ENCODE measurements around the gene SIVA1. TPM values are rescaled to one million over a fixed set of nuclear protein-coding genes. Genes with fewer than 3 reads are reported as not detected.

The SIVA1 gene
- total and polyA plus RNA-seq, 2 of the 4 experiments (the other 2 are of a cell fraction): 166 to 184 TPM

DNA sequence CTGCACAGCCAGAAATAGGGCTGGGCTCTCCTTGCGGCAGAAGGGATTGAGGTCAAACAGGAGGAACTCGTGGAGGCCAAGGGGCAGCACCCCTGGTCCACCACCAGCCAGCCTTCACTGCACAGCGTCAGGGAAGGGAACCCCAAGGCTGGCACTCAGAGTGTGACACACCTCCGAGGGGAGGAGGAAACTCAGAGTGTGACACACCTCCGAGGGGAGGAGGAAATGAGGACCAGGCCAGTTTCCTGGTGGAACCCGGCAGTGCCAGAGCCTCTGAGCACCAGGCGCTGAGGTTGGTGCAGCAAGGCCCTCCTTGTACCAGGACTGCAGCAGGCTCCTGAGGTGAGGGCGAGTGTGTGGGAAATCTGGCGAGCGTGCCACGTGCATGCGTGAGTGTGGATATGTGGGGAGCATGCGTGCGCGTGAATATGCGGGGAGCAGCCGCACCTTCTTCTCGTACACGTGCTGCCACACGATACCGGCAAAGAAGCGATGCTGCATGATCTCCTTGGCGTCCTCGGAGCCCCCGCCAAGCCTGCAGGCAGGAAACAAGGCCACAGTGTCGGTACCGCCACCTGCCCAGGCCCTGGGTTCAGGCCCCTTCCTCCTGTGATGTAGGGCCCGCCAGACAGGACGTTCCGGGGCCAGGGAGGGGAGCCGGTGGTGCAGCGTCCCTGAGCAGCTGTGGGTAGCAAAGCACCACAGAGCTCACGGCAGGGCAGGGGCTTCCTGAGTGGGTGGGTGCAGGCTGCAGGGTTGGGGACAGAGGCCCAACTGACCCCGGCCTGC lies 19.2 kb downstream of the SIVA1 start:
- H3K36me3 ChIP-seq (ENCODE audit: control insufficient read depth, insufficient read depth, low read length): peaks cover 59% of the 10 kb centered on the region
- H3K9ac ChIP-seq (ENCODE audit: low read depth, low read length): no peak overlapping the region
- no peak overlapping the region for H3K4ac ChIP-seq (ENCODE audit: low read depth, low read length)
- intact Hi-C loops (cut with micrococcal nuclease): no loop called here
- dilution Hi-C loops (cut with HindIII; ENCODE audit: low sequenced_read_pairs, unreplicated experiment): no loop called here
- 100% methylated on average over 5 of the region's 34 CpGs; no CpG with 5 or more reads in 1 of the 2 experiments for WGBS, 2 experiments (ENCODE audit: extremely low coverage in 2 of 2, insufficient read length in 1 of 2)
- no peak overlapping the region for H3K14ac ChIP-seq (replicated peaks; ENCODE audit: low read depth, low read length)
- H3K4me3 ChIP-seq (ENCODE audit: insufficient read depth, low read depth, low read length): no peak overlapping the region
- in situ Hi-C loops (cut with MboI; ENCODE audit: low sequenced_read_pairs): no loop called here
- peaks cover 5% of the 10 kb centered on the region for H3K4me1 ChIP-seq (ENCODE audit: control insufficient read depth, insufficient read depth, low read length)
- ATAC-seq (ENCODE audit: low read depth) (no peak), DNase-seq (no peak)
- no peak overlapping the region for H4K8ac ChIP-seq (ENCODE audit: low read depth in 2 of 2, low read length in 2 of 2)
- H2AFZ ChIP-seq (replicated peaks; ENCODE audit: low read length, poor library complexity): no peak overlapping the region
- H3K9me1 ChIP-seq (ENCODE audit: insufficient read depth, low read length): no peaks in the 10 kb centered on the region
- no TSS peak for BruUV-seq (replicated peaks)
- no peak overlapping the region for H3K4me2 ChIP-seq (ENCODE audit: low read depth, low read length)
- H4K5ac ChIP-seq (ENCODE audit: low read depth, low read length): no peak overlapping the region
- H3K9me3 ChIP-seq (ENCODE audit: control insufficient read depth, insufficient read depth, low read length): no peaks in the 10 kb centered on the region; the same call in 1 of the 2 replicates
- no peak overlapping the region for H2AK9ac ChIP-seq (replicated peaks; ENCODE audit: low read depth, low read length, poor library complexity)
- no peak overlapping the region for H3K56ac ChIP-seq (ENCODE audit: extremely low read depth, insufficient read depth, low read length)
- no peak overlapping the region for H2BK120ac ChIP-seq (ENCODE audit: low read depth, low read length)
- ChIA-PET CTCF (no interaction called here), POLR2A (ENCODE audit: unreplicated experiment) (no interaction called here)
- no peak overlapping the region for H3K27ac ChIP-seq (ENCODE audit: insufficient read depth, low read length)
- H4K91ac ChIP-seq (ENCODE audit: insufficient read depth, low read depth, low read length): no peak overlapping the region
- H2BK15ac ChIP-seq (ENCODE audit: low read depth, low read length): no peak overlapping the region
- H3K23ac ChIP-seq (ENCODE audit: low read depth, low read length): no peak overlapping the region
- H2BK20ac ChIP-seq (ENCODE audit: low read depth, low read length): no peak overlapping the region
- H2BK5ac ChIP-seq (ENCODE audit: low read depth, low read length, poor library complexity, severe bottlenecking): no peak overlapping the region
- H3K27me3 ChIP-seq (ENCODE audit: control insufficient read depth, insufficient read depth, low read length): no peaks in the 10 kb centered on the region
- peaks cover 29% of the 10 kb centered on the region for H4K20me1 ChIP-seq (ENCODE audit: insufficient read depth, low read length)
- no peak overlapping the region for H3K18ac ChIP-seq (ENCODE audit: low read depth, low read length)
- H3K79me1 ChIP-seq (ENCODE audit: low read depth in 1 of 2, low read length in 2 of 2): peaks cover 4 to 20% of the 10 kb centered on the region in 2 experiments
- H2AK5ac ChIP-seq (ENCODE audit: low read depth, low read length): no peak overlapping the region
- no peak for TF ChIP-seq CEBPB (IDR thresholded peaks at IDR 0.05; ENCODE audit: low read depth, low read length)
- no peak for TF ChIP-seq MXI1 (IDR thresholded peaks at IDR 0.05; ENCODE audit: borderline replicate concordance, low read depth, low read length)
- no peak for TF ChIP-seq NFE2L2 (IDR thresholded peaks at IDR 0.05; ENCODE audit: low read depth, low read length)
- TF ChIP-seq, protein P1, sequence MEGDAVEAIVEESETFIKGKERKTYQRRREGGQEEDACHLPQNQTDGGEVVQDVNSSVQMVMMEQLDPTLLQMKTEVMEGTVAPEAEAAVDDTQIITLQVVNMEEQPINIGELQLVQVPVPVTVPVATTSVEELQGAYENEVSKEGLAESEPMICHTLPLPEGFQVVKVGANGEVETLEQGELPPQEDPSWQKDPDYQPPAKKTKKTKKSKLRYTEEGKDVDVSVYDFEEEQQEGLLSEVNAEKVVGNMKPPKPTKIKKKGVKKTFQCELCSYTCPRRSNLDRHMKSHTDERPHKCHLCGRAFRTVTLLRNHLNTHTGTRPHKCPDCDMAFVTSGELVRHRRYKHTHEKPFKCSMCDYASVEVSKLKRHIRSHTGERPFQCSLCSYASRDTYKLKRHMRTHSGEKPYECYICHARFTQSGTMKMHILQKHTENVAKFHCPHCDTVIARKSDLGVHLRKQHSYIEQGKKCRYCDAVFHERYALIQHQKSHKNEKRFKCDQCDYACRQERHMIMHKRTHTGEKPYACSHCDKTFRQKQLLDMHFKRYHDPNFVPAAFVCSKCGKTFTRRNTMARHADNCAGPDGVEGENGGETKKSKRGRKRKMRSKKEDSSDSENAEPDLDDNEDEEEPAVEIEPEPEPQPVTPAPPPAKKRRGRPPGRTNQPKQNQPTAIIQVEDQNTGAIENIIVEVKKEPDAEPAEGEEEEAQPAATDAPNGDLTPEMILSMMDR (conservative IDR thresholded peaks at IDR 0.05; ENCODE audit: low read depth, low read length): no peak
- TF ChIP-seq RFX5 (IDR thresholded peaks at IDR 0.05; ENCODE audit: low read depth, low read length): no peak
- no peak for TF ChIP-seq BHLHE40 (IDR thresholded peaks at IDR 0.05; ENCODE audit: low read depth, low read length)
- no peak for TF ChIP-seq FOS (IDR thresholded peaks at IDR 0.05; ENCODE audit: low read depth, low read length)
- TF ChIP-seq, protein P2, sequence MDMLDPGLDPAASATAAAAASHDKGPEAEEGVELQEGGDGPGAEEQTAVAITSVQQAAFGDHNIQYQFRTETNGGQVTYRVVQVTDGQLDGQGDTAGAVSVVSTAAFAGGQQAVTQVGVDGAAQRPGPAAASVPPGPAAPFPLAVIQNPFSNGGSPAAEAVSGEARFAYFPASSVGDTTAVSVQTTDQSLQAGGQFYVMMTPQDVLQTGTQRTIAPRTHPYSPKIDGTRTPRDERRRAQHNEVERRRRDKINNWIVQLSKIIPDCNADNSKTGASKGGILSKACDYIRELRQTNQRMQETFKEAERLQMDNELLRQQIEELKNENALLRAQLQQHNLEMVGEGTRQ (IDR thresholded peaks at IDR 0.05; ENCODE audit: low read depth, low read length): no peak
- TF ChIP-seq CHD1 (IDR thresholded peaks at IDR 0.05; ENCODE audit: low read depth, low read length): no peak
- no peak for TF ChIP-seq SMC3 (IDR thresholded peaks at IDR 0.05; ENCODE audit: low read depth, low read length)
- TF ChIP-seq RAD21 (IDR thresholded peaks at IDR 0.05; ENCODE audit: low read length): no peak
- no peak for TF ChIP-seq POLR2A (IDR thresholded peaks at IDR 0.05; ENCODE audit: low read depth, low read length)
- no peak for TF ChIP-seq MAZ (IDR thresholded peaks at IDR 0.05; ENCODE audit: borderline replicate concordance, low read depth, low read length)
